Uterus (tissue), 2 donors: ENCODE data around the gene NME5.

Source experiments
- POLR2A ChIP-seq, 2 donors: fragments of 450-650 bp; IDR thresholded peaks; one replicate each; pipeline ENCODE4 v1.6.1; 2016; ENCODE audit warnings: antibody characterized with exemption in 2 of 2, mild to moderate bottlenecking in 1 of 2, moderate library complexity in 1 of 2
- TF ChIP-seq, protein P1 (sequence below), 4 experiments: fragments of 200-600 bp in 2 of 4; fragments of 450-650 bp in 2 of 4; sonication (generic) in 2 of 4; IDR thresholded peaks; one replicate each; pipeline ENCODE4 v1.5.1; 2016 to 2019; ENCODE audit warnings: antibody characterized with exemption in 4 of 4, mild to moderate bottlenecking in 2 of 4, moderate library complexity in 1 of 4

DNA sequence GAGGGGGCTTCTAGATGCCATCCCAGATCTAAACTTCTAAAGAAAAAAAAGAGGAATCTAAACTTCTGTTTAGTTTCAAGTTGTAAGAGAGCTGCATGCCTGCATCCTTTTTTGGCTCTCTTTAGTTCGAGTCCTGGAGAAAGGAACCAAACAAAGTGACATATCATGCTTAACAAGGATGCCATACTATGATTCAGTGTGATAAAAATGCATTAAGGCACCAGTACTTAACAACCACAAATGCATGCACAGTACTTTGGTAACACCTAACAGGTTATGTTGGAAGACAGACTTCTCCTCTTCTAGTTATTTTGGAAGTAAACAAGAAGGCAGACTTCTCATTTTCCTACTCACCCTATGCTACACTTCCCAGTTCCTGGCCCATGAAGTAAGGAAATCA lies 27.3 kb downstream of the NME5 start:
- TF ChIP-seq, protein P1, sequence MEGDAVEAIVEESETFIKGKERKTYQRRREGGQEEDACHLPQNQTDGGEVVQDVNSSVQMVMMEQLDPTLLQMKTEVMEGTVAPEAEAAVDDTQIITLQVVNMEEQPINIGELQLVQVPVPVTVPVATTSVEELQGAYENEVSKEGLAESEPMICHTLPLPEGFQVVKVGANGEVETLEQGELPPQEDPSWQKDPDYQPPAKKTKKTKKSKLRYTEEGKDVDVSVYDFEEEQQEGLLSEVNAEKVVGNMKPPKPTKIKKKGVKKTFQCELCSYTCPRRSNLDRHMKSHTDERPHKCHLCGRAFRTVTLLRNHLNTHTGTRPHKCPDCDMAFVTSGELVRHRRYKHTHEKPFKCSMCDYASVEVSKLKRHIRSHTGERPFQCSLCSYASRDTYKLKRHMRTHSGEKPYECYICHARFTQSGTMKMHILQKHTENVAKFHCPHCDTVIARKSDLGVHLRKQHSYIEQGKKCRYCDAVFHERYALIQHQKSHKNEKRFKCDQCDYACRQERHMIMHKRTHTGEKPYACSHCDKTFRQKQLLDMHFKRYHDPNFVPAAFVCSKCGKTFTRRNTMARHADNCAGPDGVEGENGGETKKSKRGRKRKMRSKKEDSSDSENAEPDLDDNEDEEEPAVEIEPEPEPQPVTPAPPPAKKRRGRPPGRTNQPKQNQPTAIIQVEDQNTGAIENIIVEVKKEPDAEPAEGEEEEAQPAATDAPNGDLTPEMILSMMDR (IDR thresholded peaks at IDR 0.05): no peak
- TF ChIP-seq POLR2A (IDR thresholded peaks at IDR 0.05): no peak
